C4-2B (cell line): ENCODE results near the gene SHISA7.

Experiments
- CTCF ChIP-seq: fragments of 450-650 bp; conservative IDR thresholded peaks from 2 replicates; pipeline ENCODE4 v1.5.1; 2017; ENCODE audit warnings: mild to moderate bottlenecking
- ZFX ChIP-seq: fragments of 450-650 bp; IDR thresholded peaks from 2 replicates; pipeline ENCODE4 v1.6.1; 2017

- TF ChIP-seq CTCF = no peak
- TF ChIP-seq ZFX = no peak
These were observed 35.1 kb downstream of the SHISA7 start for GRCh38 chr19:55407800-55408532.
